GM23248 (cell line): ENCODE results near the gene OPN5. TPM values are rescaled to one million over a fixed set of nuclear protein-coding genes. Genes with fewer than 3 reads are reported as not detected.

Experiments used
- DNase-seq: peaks from one replicate; pipeline ENCODE4 v3.0.0-alpha.2; 2015
- H2AFZ ChIP-seq: fragments of 200-600 bp; sonication (generic); 2 replicates; pipeline ENCODE4 v1.6.1; 2016; ENCODE audit warnings: antibody characterized with exemption
- H3F3A ChIP-seq: fragments of 200-600 bp; sonication (generic); 2 replicates; pipeline ENCODE4 v1.6.1; 2016; ENCODE audit warnings: mild to moderate bottlenecking, antibody characterized with exemption, mixed run types; ENCODE audit not compliant: insufficient read depth
- H3K27ac ChIP-seq: fragments of 200-600 bp; sonication (generic); 2 replicates; pipeline ENCODE4 v1.5.1; 2016; ENCODE audit warnings: mild to moderate bottlenecking
- H3K27me3 ChIP-seq: fragments of 200-600 bp; sonication (generic); replicated peaks from 2 replicates; pipeline ENCODE4 v1.6.1; 2016; ENCODE audit warnings: mild to moderate bottlenecking; ENCODE audit not compliant: insufficient read depth
- H3K36me3 ChIP-seq: fragments of 200-600 bp; sonication (generic); 2 replicates; pipeline ENCODE4 v1.6.1; 2016; ENCODE audit warnings: low read depth, mild to moderate bottlenecking
- H3K4me1 ChIP-seq: fragments of 200-600 bp; sonication (generic); 2 replicates; pipeline ENCODE4 v1.6.1; 2016; ENCODE audit warnings: mild to moderate bottlenecking; ENCODE audit not compliant: insufficient read depth
- H3K4me2 ChIP-seq: fragments of 200-600 bp; sonication (generic); one replicate; pipeline ENCODE4 v1.6.1; 2016; ENCODE audit warnings: mild to moderate bottlenecking; ENCODE audit not compliant: unreplicated experiment
- H3K4me3 ChIP-seq: fragments of 200-600 bp; sonication (generic); 2 replicates; pipeline ENCODE4 v1.5.1; 2016; ENCODE audit warnings: mild to moderate bottlenecking
- H3K79me2 ChIP-seq: fragments of 200-600 bp; sonication (generic); 2 replicates; pipeline ENCODE4 v1.6.1; 2016; ENCODE audit warnings: mild to moderate bottlenecking; ENCODE audit not compliant: insufficient read depth
- H3K9ac ChIP-seq: fragments of 200-600 bp; sonication (generic); 2 replicates; pipeline ENCODE4 v1.6.1; 2016; ENCODE audit warnings: mild to moderate bottlenecking
- H3K9me2 ChIP-seq: fragments of 200-600 bp; sonication (generic); 2 replicates; pipeline ENCODE4 v1.6.1; 2016; ENCODE audit warnings: mixed run types, mild to moderate bottlenecking, moderate library complexity; ENCODE audit not compliant: insufficient read depth
- H3K9me3 ChIP-seq: fragments of 200-600 bp; sonication (generic); one replicate; pipeline ENCODE4 v1.6.1; 2017; ENCODE audit warnings: low read depth
- H4K20me1 ChIP-seq: fragments of 200-600 bp; sonication (generic); 2 replicates; pipeline ENCODE4 v1.6.0; 2016; ENCODE audit not compliant: insufficient read depth
- EZH2 ChIP-seq: fragments of 200-600 bp; sonication (generic); IDR thresholded peaks from 2 replicates; pipeline ENCODE4 v1.6.1; 2018; ENCODE audit warnings: antibody characterized with exemption, mild to moderate bottlenecking; ENCODE audit not compliant: insufficient read depth, poor library complexity, severe bottlenecking
- EZH2phosphoT487 ChIP-seq: fragments of 200-600 bp; sonication (generic); IDR thresholded peaks from 2 replicates; pipeline ENCODE4 v1.6.1; 2018; ENCODE audit warnings: antibody characterized with exemption, moderate library complexity, mild to moderate bottlenecking, low read depth; ENCODE audit not compliant: insufficient read depth
- WGBS, 2 experiments: methylation state at CpG; one replicate each; pipeline ENCODE4 v1.1.6; 2015 to 2017; ENCODE audit warnings: low lambda C conversion rate in 2 of 2, low coverage in 1 of 2; ENCODE audit errors: missing lambda C conversion rate in 2 of 2; 5-methylcytosine and 5-hydroxymethylcytosine counted together
- in situ Hi-C: fragments of 300-500 bp; cut with MboI; formaldehyde crosslinking; loops from 2 replicates; pipeline ENCODE4 v1.15.0; 2020
- polyA plus RNA-seq: library from polyadenylated mRNA; unstranded; fragments of >200 nt; fragmentation: Nextera tagmentation; extraction: Ambion mirVana; gene quantifications from 2 replicates; pipeline ENCODE4 v1.2.1, GENCODE V29; 2016
- total RNA-seq: library from RNA; depleted of rRNA; stranded (reverse); fragments of >200 nt; shearing (Covaris generic); gene quantifications from 2 replicates; pipeline ENCODE4 v1.2.3, GENCODE V29; 2014

The OPN5 gene
- total and polyA plus RNA-seq, 2 experiments from 2014 or later, result not detected

- H3K4me3 ChIP-seq, result no peak overlapping the region
- no peaks in the 10 kb centered on the region for H3F3A ChIP-seq
- H3K4me2 ChIP-seq, result no peak overlapping the region
- TF ChIP-seq EZH2phosphoT487 (no peak), EZH2 (no peak)
- WGBS, 2 experiments, result 25 to 28% methylated on average over 1 of the region's 1 CpG
- H3K9me3 ChIP-seq, result no peaks in the 10 kb centered on the region
- no peak for DNase-seq
- no peak overlapping the region for H3K27ac ChIP-seq
- H3K79me2 ChIP-seq, result no peaks in the 10 kb centered on the region
- H3K9me2 ChIP-seq, result no peaks in the 10 kb centered on the region
- no peaks in the 10 kb centered on the region for H3K4me1 ChIP-seq
- no peaks in the 10 kb centered on the region for H3K36me3 ChIP-seq
- H4K20me1 ChIP-seq, result no peaks in the 10 kb centered on the region
- no peak overlapping the region for H3K9ac ChIP-seq
- no peak overlapping the region for H2AFZ ChIP-seq
- in situ Hi-C loops, result no loop called here
- H3K27me3 ChIP-seq, result no peaks in the 10 kb centered on the region
Measured at GRCh38 chr6:47839645-47840044, 57.8 kb downstream of the OPN5 start.

- TF ChIP-seq EZH2phosphoT487 (no peak), EZH2 (no peak)
- Histone ChIP-seq H4K20me1 (no peaks in the 10 kb centered on the region), H3K79me2 (no peaks in the 10 kb centered on the region), H3F3A (no peaks in the 10 kb centered on the region), H3K9me2 (no peaks in the 10 kb centered on the region), H3K4me3 (no peak overlapping the region), H2AFZ (no peak overlapping the region), H3K4me2 (no peak overlapping the region), H3K9me3 (no peaks in the 10 kb centered on the region), H3K4me1 (no peaks in the 10 kb centered on the region), H3K27me3 (no peaks in the 10 kb centered on the region), H3K36me3 (no peaks in the 10 kb centered on the region), H3K27ac (no peak overlapping the region), H3K9ac (no peak overlapping the region)
- no peak for DNase-seq
- WGBS, 2 experiments, result 31 to 33% methylated on average over 3 of the region's 3 CpGs
- in situ Hi-C loops, result no loop called here
Measured at GRCh38 chr6:47844881-47845280, 63.0 kb downstream of the OPN5 start.

GRCh38 chr6:47846752-47847151, 64.9 kb downstream of the OPN5 start:
- Histone ChIP-seq H2AFZ (no peak overlapping the region), H3K9me2 (no peaks in the 10 kb centered on the region), H3K9me3 (no peaks in the 10 kb centered on the region), H4K20me1 (no peaks in the 10 kb centered on the region), H3K4me3 (no peak overlapping the region), H3K4me1 (no peaks in the 10 kb centered on the region), H3K4me2 (no peak overlapping the region), H3K27ac (no peak overlapping the region), H3K79me2 (no peaks in the 10 kb centered on the region), H3K36me3 (no peaks in the 10 kb centered on the region), H3F3A (no peaks in the 10 kb centered on the region), H3K27me3 (no peaks in the 10 kb centered on the region), H3K9ac (no peak overlapping the region)
- in situ Hi-C loops, result no loop called here
- DNase-seq, result no peak
- WGBS, 2 experiments, result 0% methylated on average over 1 of the region's 1 CpG
- TF ChIP-seq EZH2phosphoT487 (no peak), EZH2 (no peak)

DNA sequence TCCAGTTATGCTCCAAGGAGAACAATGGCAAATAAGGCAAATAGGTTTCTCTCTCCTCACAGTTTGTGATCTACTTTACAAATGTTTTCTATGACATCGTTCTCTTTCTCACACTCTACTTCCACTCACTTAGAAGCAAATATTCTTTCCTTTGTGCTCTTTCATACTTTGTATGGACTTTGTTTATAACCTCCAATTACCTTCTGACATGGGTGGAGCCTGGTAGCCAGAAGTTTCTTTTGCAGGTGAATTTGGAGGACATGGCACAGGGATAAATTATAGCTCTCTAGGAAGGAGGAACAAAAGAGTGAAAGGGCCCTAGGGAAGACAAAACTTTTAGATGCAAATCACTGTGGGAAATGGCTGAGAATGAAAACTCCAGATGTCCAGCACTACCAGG, 69.3 kb downstream of the OPN5 start:
- 21 to 40% methylated on average over 1 of the region's 1 CpG for WGBS, 2 experiments
- no peaks in the 10 kb centered on the region for H3K36me3 ChIP-seq
- no peak overlapping the region for H3K4me3 ChIP-seq
- no peaks in the 10 kb centered on the region for H3K27me3 ChIP-seq
- no peaks in the 10 kb centered on the region for H3K9me2 ChIP-seq
- TF ChIP-seq EZH2, result no peak
- TF ChIP-seq EZH2phosphoT487, result no peak
- no peaks in the 10 kb centered on the region for H3F3A ChIP-seq
- no peaks in the 10 kb centered on the region for H4K20me1 ChIP-seq
- in situ Hi-C loops, result no loop called here
- no peaks in the 10 kb centered on the region for H3K9me3 ChIP-seq
- H3K27ac ChIP-seq, result no peak overlapping the region
- H3K9ac ChIP-seq, result no peak overlapping the region
- H3K79me2 ChIP-seq, result no peaks in the 10 kb centered on the region
- H3K4me1 ChIP-seq, result no peaks in the 10 kb centered on the region
- no peak overlapping the region for H2AFZ ChIP-seq
- DNase-seq, result no peak
- H3K4me2 ChIP-seq, result no peak overlapping the region

GRCh38 chr6:47852727-47853126, 70.9 kb downstream of the OPN5 start:
- Histone ChIP-seq H2AFZ (no peak overlapping the region), H3K27ac (no peak overlapping the region), H3K36me3 (no peaks in the 10 kb centered on the region), H3K79me2 (no peaks in the 10 kb centered on the region), H3K4me1 (no peaks in the 10 kb centered on the region), H4K20me1 (no peaks in the 10 kb centered on the region), H3K4me3 (no peak overlapping the region), H3K9me3 (no peaks in the 10 kb centered on the region), H3K9me2 (no peaks in the 10 kb centered on the region), H3F3A (no peaks in the 10 kb centered on the region), H3K27me3 (no peaks in the 10 kb centered on the region), H3K9ac (no peak overlapping the region), H3K4me2 (no peak overlapping the region)
- WGBS, 2 experiments, result 12 to 15% methylated on average over 6 of the region's 6 CpGs
- DNase-seq, result no peak
- in situ Hi-C loops, result no loop called here
- TF ChIP-seq EZH2phosphoT487, result no peak
- TF ChIP-seq EZH2, result no peak
